Muscle layer of duodenum (tissue), 2 donors: Measurements from ENCODE around the gene MICALL2.

Source experiments
- H3K27ac ChIP-seq: one replicate; pipeline ENCODE4 v1.7.0; 2013; ENCODE audit warnings: mild to moderate bottlenecking, low read length
- H3K27me3 ChIP-seq: one replicate; pipeline ENCODE4 v1.7.0; 2013; ENCODE audit warnings: low read depth, mild to moderate bottlenecking, control low read depth, low read length
- H3K36me3 ChIP-seq, 2 donors: one replicate each; pipeline ENCODE4 v1.7.0; 2013; ENCODE audit warnings: low read length in 2 of 2, control low read depth in 1 of 2, mild to moderate bottlenecking in 1 of 2; ENCODE audit not compliant: insufficient read depth in 2 of 2, control insufficient read depth in 1 of 2
- H3K4me1 ChIP-seq, 2 donors: one replicate each; pipeline ENCODE4 v1.7.0; 2013; ENCODE audit warnings: low read length in 2 of 2, mild to moderate bottlenecking in 2 of 2, control low read depth in 1 of 2, moderate library complexity in 1 of 2; ENCODE audit not compliant: insufficient read depth in 2 of 2, control insufficient read depth in 1 of 2
- H3K4me3 ChIP-seq, 2 donors: one replicate each; pipeline ENCODE4 v1.7.0; 2013; ENCODE audit warnings: low read length in 2 of 2, low read depth in 1 of 2, mild to moderate bottlenecking in 1 of 2
- H3K9me3 ChIP-seq, 2 donors: one replicate each; pipeline ENCODE4 v1.7.0; 2013; ENCODE audit warnings: low read length in 2 of 2, control low read depth in 1 of 2, mild to moderate bottlenecking in 1 of 2; ENCODE audit not compliant: control insufficient read depth in 1 of 2
- donor health status: healthy.

MICALL2 gene

GRCh38 chr7:1385086-1385808 lies 74.0 kb downstream of the MICALL2 start:
- no peak overlapping the region for H3K4me3 ChIP-seq
- no peaks in the 10 kb centered on the region for H3K4me1 ChIP-seq
- peaks cover 0 to 5% of the 10 kb centered on the region in 2 donors for H3K9me3 ChIP-seq
- no peak overlapping the region for H3K27ac ChIP-seq
- H3K36me3 ChIP-seq: no peaks in the 10 kb centered on the region
- H3K27me3 ChIP-seq: no peaks in the 10 kb centered on the region
